Measurements from ENCODE around the gene UBR3.
"Not testable (repeated sequence)": the region's sequence is repeated elsewhere in the genome, so short reads cannot be mapped to it uniquely, and the experiment has no call there.

GRCh38 chr2:170126138-170126728, 299.0 kb downstream of the UBR3 start:
- TF ChIP-seq EP300, CTCF (IDR thresholded peaks at IDR 0.05): not testable (repeated sequence)
